ENCODE measurements around the gene ABHD2.

Gene ABHD2

DNA sequence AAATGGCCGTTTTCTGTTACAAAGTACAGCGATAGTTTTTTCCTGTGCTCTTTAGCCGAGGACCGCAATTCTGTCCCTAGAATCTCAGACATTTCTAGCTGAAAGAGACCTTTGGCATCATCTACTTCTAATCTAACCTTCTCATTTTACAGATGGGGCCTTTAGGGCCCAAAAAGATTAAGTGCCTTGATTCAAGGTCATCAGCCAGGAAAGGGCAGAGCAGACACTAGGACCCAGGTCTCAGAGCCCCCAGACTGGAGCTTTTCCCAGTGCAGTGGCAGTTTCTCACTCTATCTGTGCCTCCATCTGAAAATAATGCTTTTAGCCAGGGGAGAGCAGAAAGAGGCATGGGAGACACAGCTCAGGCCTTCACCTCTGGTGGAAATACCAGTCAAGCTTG, 20.6 kb downstream of the ABHD2 start:
- no peak overlapping the region for H2AFZ ChIP-seq (ENCODE audit: low read length)
- no peak overlapping the region for H3K4me2 ChIP-seq (ENCODE audit: low read depth, low read length)
- no peaks in the 10 kb centered on the region for H3K9me3 ChIP-seq (replicated peaks; ENCODE audit: insufficient read depth, low read length)
- H3K9me2 ChIP-seq (replicated peaks; ENCODE audit: insufficient read depth, low read length) = no peaks in the 10 kb centered on the region
- H3K27ac ChIP-seq (ENCODE audit: low read length) = no peak overlapping the region
- peaks cover 49% of the 10 kb centered on the region for H3F3A ChIP-seq (ENCODE audit: insufficient read depth, low read length)
- H3K36me3 ChIP-seq (replicated peaks; ENCODE audit: insufficient read depth, low read length) = peaks cover 7% of the 10 kb centered on the region; the same call in 1 of the 2 replicates
- H3K79me2 ChIP-seq (ENCODE audit: low read length) = peaks cover 79% of the 10 kb centered on the region
- TF ChIP-seq EZH2 (optimal IDR thresholded peaks at IDR 0.05; ENCODE audit: low read depth, low read length) = no peak
- TF ChIP-seq EZH2phosphoT487 (IDR thresholded peaks at IDR 0.05; ENCODE audit: low read length) = no peak
- TF ChIP-seq, protein P1, sequence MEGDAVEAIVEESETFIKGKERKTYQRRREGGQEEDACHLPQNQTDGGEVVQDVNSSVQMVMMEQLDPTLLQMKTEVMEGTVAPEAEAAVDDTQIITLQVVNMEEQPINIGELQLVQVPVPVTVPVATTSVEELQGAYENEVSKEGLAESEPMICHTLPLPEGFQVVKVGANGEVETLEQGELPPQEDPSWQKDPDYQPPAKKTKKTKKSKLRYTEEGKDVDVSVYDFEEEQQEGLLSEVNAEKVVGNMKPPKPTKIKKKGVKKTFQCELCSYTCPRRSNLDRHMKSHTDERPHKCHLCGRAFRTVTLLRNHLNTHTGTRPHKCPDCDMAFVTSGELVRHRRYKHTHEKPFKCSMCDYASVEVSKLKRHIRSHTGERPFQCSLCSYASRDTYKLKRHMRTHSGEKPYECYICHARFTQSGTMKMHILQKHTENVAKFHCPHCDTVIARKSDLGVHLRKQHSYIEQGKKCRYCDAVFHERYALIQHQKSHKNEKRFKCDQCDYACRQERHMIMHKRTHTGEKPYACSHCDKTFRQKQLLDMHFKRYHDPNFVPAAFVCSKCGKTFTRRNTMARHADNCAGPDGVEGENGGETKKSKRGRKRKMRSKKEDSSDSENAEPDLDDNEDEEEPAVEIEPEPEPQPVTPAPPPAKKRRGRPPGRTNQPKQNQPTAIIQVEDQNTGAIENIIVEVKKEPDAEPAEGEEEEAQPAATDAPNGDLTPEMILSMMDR (IDR thresholded peaks at IDR 0.05; ENCODE audit: low read length) = no peak
- no peaks in the 10 kb centered on the region for H4K20me1 ChIP-seq (ENCODE audit: insufficient read depth, low read length)
- no peak for DNase-seq
- H3K9ac ChIP-seq (ENCODE audit: low read length) = no peak overlapping the region
- H3K27me3 ChIP-seq (replicated peaks; ENCODE audit: insufficient read depth, low read length) = no peaks in the 10 kb centered on the region
- H3K4me1 ChIP-seq (ENCODE audit: low read length) = peaks cover 69% of the 10 kb centered on the region
- no peak overlapping the region for H3K4me3 ChIP-seq (ENCODE audit: low read length)

DNA sequence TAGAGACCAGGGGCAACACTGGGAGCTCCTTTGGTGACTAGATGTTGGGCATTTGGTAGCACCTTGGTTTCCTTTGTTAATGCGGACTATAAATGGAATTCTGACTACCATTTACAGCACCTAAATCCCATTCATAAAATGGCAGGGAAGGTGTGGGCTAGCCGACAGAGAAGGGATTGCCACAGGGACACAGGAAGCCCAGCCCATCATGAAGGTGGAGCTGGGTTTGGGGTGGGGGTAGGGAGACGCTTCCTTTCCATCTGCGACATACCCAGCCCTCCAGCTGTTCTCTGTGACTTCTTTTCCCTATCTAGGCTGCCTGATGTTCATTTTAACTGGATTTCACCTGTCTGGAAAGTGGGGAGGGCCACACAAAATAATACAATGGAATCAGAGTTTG, 21.0 kb downstream of the ABHD2 start:
- H3F3A ChIP-seq (ENCODE audit: insufficient read depth, low read length) = peaks cover 49% of the 10 kb centered on the region
- no peak overlapping the region for H2AFZ ChIP-seq (ENCODE audit: low read length)
- H3K36me3 ChIP-seq (replicated peaks; ENCODE audit: insufficient read depth, low read length) = peaks cover 7% of the 10 kb centered on the region; the same call in 1 of the 2 replicates
- TF ChIP-seq, protein P1 (IDR thresholded peaks at IDR 0.05; ENCODE audit: low read length) = no peak
- TF ChIP-seq EZH2phosphoT487 (IDR thresholded peaks at IDR 0.05; ENCODE audit: low read length) (no peak), EZH2 (optimal IDR thresholded peaks at IDR 0.05; ENCODE audit: low read depth, low read length) (no peak)
- H3K9me3 ChIP-seq (replicated peaks; ENCODE audit: insufficient read depth, low read length) = no peaks in the 10 kb centered on the region
- no peaks in the 10 kb centered on the region for H3K9me2 ChIP-seq (replicated peaks; ENCODE audit: insufficient read depth, low read length)
- H3K9ac ChIP-seq (ENCODE audit: low read length) = no peak overlapping the region
- no peaks in the 10 kb centered on the region for H4K20me1 ChIP-seq (ENCODE audit: insufficient read depth, low read length)
- H3K4me1 ChIP-seq (ENCODE audit: low read length) = peaks cover 69% of the 10 kb centered on the region
- no peak for DNase-seq
- H3K27me3 ChIP-seq (replicated peaks; ENCODE audit: insufficient read depth, low read length) = no peaks in the 10 kb centered on the region
- no peak overlapping the region for H3K27ac ChIP-seq (ENCODE audit: low read length)
- H3K4me2 ChIP-seq (ENCODE audit: low read depth, low read length) = no peak overlapping the region
- H3K79me2 ChIP-seq (ENCODE audit: low read length) = peaks cover 79% of the 10 kb centered on the region
- H3K4me3 ChIP-seq (ENCODE audit: low read length) = no peak overlapping the region

DNA sequence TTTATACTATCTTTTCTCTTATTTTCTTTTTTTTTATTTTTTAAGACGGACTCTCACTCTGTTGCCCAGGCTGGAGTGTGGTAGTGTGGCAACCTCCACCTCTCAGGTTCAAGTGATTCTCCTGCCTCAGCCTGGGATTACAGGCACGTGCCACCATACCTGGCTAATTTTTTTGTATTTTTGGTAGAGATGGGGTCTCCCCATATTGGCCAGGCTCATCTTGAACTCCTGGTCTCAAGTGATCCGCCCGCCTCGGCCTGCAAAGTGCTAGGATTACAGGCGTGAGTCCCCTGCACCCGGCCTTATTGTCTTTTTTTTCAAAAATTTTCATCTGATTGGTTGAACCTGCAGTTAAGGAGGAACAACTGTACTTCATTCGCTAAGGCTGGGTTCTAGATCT, 21.8 kb downstream of the ABHD2 start:
- DNase-seq = no peak
- no peaks in the 10 kb centered on the region for H3K9me2 ChIP-seq (replicated peaks; ENCODE audit: insufficient read depth, low read length)
- no peak overlapping the region for H2AFZ ChIP-seq (ENCODE audit: low read length)
- peaks cover 7% of the 10 kb centered on the region; the same call in 1 of the 2 replicates for H3K36me3 ChIP-seq (replicated peaks; ENCODE audit: insufficient read depth, low read length)
- H3K79me2 ChIP-seq (ENCODE audit: low read length) = peaks cover 77% of the 10 kb centered on the region
- peaks cover 49% of the 10 kb centered on the region for H3F3A ChIP-seq (ENCODE audit: insufficient read depth, low read length)
- peaks cover 71% of the 10 kb centered on the region for H3K4me1 ChIP-seq (ENCODE audit: low read length)
- no peaks in the 10 kb centered on the region for H4K20me1 ChIP-seq (ENCODE audit: insufficient read depth, low read length)
- no peak overlapping the region for H3K4me3 ChIP-seq (ENCODE audit: low read length)
- H3K27ac ChIP-seq (ENCODE audit: low read length) = no peak overlapping the region
- H3K27me3 ChIP-seq (replicated peaks; ENCODE audit: insufficient read depth, low read length) = no peaks in the 10 kb centered on the region
- TF ChIP-seq, protein P1 (IDR thresholded peaks at IDR 0.05; ENCODE audit: low read length) = no peak
- no peak overlapping the region for H3K4me2 ChIP-seq (ENCODE audit: low read depth, low read length)
- H3K9me3 ChIP-seq (replicated peaks; ENCODE audit: insufficient read depth, low read length) = no peaks in the 10 kb centered on the region
- no peak overlapping the region for H3K9ac ChIP-seq (ENCODE audit: low read length)

All from MM.1S (cell line).